ENCODE results near the gene CLDN11. TPM values are rescaled to one million over a fixed set of nuclear protein-coding genes. Genes with fewer than 3 reads are reported as not detected.
A peak's percentile ranks its signal among the peaks of the same experiment; 100 is the strongest.

Gene CLDN11
- total RNA-seq, 1 experiment from 2014 or later, result 0.22 TPM

DNA sequence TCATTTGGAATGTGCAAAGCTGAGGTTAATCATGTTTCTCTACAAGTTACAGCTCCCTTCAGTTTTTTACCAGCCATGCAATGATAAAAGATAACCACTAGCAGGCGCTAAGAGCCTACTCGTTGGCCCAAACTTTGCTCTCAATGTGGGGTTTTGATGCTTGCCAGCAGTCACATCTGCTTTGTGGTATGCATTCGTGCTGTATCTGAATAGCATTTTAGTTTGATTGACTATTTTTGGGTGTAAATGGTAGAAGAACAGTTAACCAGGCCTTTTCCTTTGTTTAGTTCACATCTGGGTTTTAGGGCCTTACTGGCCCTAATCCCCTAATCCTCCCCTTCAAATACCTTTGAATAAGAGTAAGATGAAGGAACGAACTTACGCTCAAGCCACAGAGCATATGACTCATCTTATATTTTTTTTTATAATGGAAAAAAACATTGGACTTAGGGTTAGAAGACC lies 4.4 kb upstream of the CLDN11 start:
- H4K20me1 ChIP-seq (ENCODE audit: insufficient read depth), result no peaks in the 10 kb centered on the region
- no peak overlapping the region for H3K9ac ChIP-seq (ENCODE audit: low read length)
- POLR2A ChIA-PET, result interaction anchor here (1.4 to 1.9 kb wide), 2 partner anchors 397 to 455 kb away, joined by 4 to 7 read pairs; partner anchors contain the start of gene RPL22L1
- RAD21 ChIA-PET (ENCODE audit: low non-redundant PET in 1 of 2, low total read pairs in 2 of 2, uncharacterized antibody in 2 of 2, unreplicated experiment in 2 of 2), result interaction anchor here (0.6 to 1.5 kb wide), 11 partner anchors 22 to 434 kb away, joined by 3 to 10 read pairs (median 6); no protein-coding TSS in a partner anchor
- TF ChIP-seq RAD21 (IDR thresholded peaks at IDR 0.05; ENCODE audit: low read depth), result peak; percentile 96
- TF ChIP-seq, protein P1, sequence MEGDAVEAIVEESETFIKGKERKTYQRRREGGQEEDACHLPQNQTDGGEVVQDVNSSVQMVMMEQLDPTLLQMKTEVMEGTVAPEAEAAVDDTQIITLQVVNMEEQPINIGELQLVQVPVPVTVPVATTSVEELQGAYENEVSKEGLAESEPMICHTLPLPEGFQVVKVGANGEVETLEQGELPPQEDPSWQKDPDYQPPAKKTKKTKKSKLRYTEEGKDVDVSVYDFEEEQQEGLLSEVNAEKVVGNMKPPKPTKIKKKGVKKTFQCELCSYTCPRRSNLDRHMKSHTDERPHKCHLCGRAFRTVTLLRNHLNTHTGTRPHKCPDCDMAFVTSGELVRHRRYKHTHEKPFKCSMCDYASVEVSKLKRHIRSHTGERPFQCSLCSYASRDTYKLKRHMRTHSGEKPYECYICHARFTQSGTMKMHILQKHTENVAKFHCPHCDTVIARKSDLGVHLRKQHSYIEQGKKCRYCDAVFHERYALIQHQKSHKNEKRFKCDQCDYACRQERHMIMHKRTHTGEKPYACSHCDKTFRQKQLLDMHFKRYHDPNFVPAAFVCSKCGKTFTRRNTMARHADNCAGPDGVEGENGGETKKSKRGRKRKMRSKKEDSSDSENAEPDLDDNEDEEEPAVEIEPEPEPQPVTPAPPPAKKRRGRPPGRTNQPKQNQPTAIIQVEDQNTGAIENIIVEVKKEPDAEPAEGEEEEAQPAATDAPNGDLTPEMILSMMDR (IDR thresholded peaks at IDR 0.05 in 2 of 3, conservative IDR thresholded peaks at IDR 0.05 in 1 of 3; ENCODE audit: borderline replicate concordance in 1 of 3, insufficient read depth in 1 of 3, low read depth in 2 of 3, low read length in 2 of 3), result peak; percentile 92 to 98 (median 95)
- no peak for TF ChIP-seq CBX3 (IDR thresholded peaks at IDR 0.05; ENCODE audit: low read depth)
- peak; percentile 45 for DNase-seq (ENCODE audit: low read depth, low spot score)
- H3K79me2 ChIP-seq (ENCODE audit: insufficient read depth, low read length), result no peaks in the 10 kb centered on the region
- 0 out of 2 replicates have a peak overlapping the region, but pooled peaks have one; percentile 12 for H3K4me2 ChIP-seq (ENCODE audit: low read length)
- no peak overlapping the region for H3K4me3 ChIP-seq (replicated peaks in 1 of 2; ENCODE audit: low read depth in 1 of 2, low read length in 2 of 2)
- H3K27ac ChIP-seq (ENCODE audit: low read depth, low read length), result no peak overlapping the region
- intact Hi-C loops (cut with micrococcal nuclease), result loop anchor here (1.0 to 10.0 kb wide), 6 partner anchors 227 to 652 kb away; partner anchors contain the start of gene LRRC31
- ATAC-seq, result peak; percentile 84
- peak overlapping the region; percentile 72 for H2AFZ ChIP-seq (ENCODE audit: low read depth, low read length, poor library complexity, severe bottlenecking)
- H3K27me3 ChIP-seq (ENCODE audit: insufficient read depth, low read length), result no peaks in the 10 kb centered on the region
- CTCF ChIA-PET, result interaction anchor here (0.6 to 6.6 kb wide), 23 partner anchors 10 to 456 kb away, joined by 3 to 212 read pairs (median 4); partner anchors contain the start of gene RPL22L1
- H3K4me1 ChIP-seq (ENCODE audit: control insufficient read depth in 1 of 2, insufficient read depth in 2 of 2, low read length in 2 of 2), result no peaks in the 10 kb centered on the region
- H3K36me3 ChIP-seq (ENCODE audit: control insufficient read depth in 1 of 2, insufficient read depth in 2 of 2, low read length in 2 of 2), result no peaks in the 10 kb centered on the region
- no TSS peak for BruUV-seq (replicated peaks)
- no peaks in the 10 kb centered on the region for H3K9me3 ChIP-seq (ENCODE audit: control insufficient read depth in 1 of 2, insufficient read depth in 1 of 2, low read depth in 1 of 2, low read length in 2 of 2)
- H3K9me2 ChIP-seq (ENCODE audit: insufficient read depth), result no peaks in the 10 kb centered on the region

GRCh38 chr3:170417090-170417489 lies 1.6 kb upstream of the CLDN11 start:
- POLR2A ChIA-PET, result no interaction called here
- no peak overlapping the region for H3K9ac ChIP-seq (ENCODE audit: low read length)

More at GRCh38 chr3:170417090-170417489, 1.6 kb upstream of the CLDN11 start:
- no peaks in the 10 kb centered on the region for H3K9me2 ChIP-seq (ENCODE audit: insufficient read depth)
- no peak overlapping the region for H2AFZ ChIP-seq (ENCODE audit: low read depth, low read length, poor library complexity, severe bottlenecking)
- ATAC-seq (no peak), DNase-seq (ENCODE audit: low read depth, low spot score) (no peak)
- no peaks in the 10 kb centered on the region for H3K36me3 ChIP-seq (ENCODE audit: control insufficient read depth in 1 of 2, insufficient read depth in 2 of 2, low read length in 2 of 2)
- H3K4me1 ChIP-seq (ENCODE audit: control insufficient read depth in 1 of 2, insufficient read depth in 2 of 2, low read length in 2 of 2), result no peaks in the 10 kb centered on the region
- no TSS peak for BruUV-seq (replicated peaks)
- no peaks in the 10 kb centered on the region for H3K9me3 ChIP-seq (ENCODE audit: control insufficient read depth in 1 of 2, insufficient read depth in 1 of 2, low read depth in 1 of 2, low read length in 2 of 2)
- RAD21 ChIA-PET (ENCODE audit: low non-redundant PET in 1 of 2, low total read pairs in 2 of 2, uncharacterized antibody in 2 of 2, unreplicated experiment in 2 of 2), result no interaction called here
- no peaks in the 10 kb centered on the region for H3K79me2 ChIP-seq (ENCODE audit: insufficient read depth, low read length)
- no peak overlapping the region for H3K4me2 ChIP-seq (ENCODE audit: low read length)
- intact Hi-C loops (cut with micrococcal nuclease), result loop anchor here (10.0 kb wide), 1 partner anchor 552 kb away; the partner anchor contains the start of gene LRRC31
- H4K20me1 ChIP-seq (ENCODE audit: insufficient read depth), result no peaks in the 10 kb centered on the region
- H3K27me3 ChIP-seq (ENCODE audit: insufficient read depth, low read length), result no peaks in the 10 kb centered on the region
- TF ChIP-seq SRF (IDR thresholded peaks at IDR 0.05; ENCODE audit: low read depth), result no peak
- no peak for TF ChIP-seq JUND (IDR thresholded peaks at IDR 0.05)
- no peak for TF ChIP-seq ELF1 (IDR thresholded peaks at IDR 0.05; ENCODE audit: borderline replicate concordance, low read depth)
- no peak for TF ChIP-seq ATF3 (IDR thresholded peaks at IDR 0.05)
- no peak overlapping the region for H3K4me3 ChIP-seq (replicated peaks in 1 of 2; ENCODE audit: low read depth in 1 of 2, low read length in 2 of 2)
- CTCF ChIA-PET, result interaction anchor here (1.4 kb wide), 1 partner anchor 394 kb away, joined by 4 read pairs; no protein-coding TSS in a partner anchor
- no peak overlapping the region for H3K27ac ChIP-seq (ENCODE audit: low read depth, low read length)

Measured in HCT116 (cell line).